ENCODE measurements around the gene ACACB.

ACACB gene

GRCh38 chr12:109290061-109290460 is 173.7 kb downstream of the ACACB start:
- H3K9me3 ChIP-seq (ENCODE audit: control insufficient read depth, insufficient read depth, low read length) = no peaks in the 10 kb centered on the region
- no peaks in the 10 kb centered on the region; the same call in 1 of the 2 replicates for H3K4me1 ChIP-seq (ENCODE audit: insufficient read depth, low read length)
- H3K9ac ChIP-seq (ENCODE audit: low read depth, low read length) = no peak overlapping the region
- no peaks in the 10 kb centered on the region for H3K36me3 ChIP-seq (ENCODE audit: insufficient read depth, low read length)

- Histone ChIP-seq H3K9me3 (ENCODE audit: control insufficient read depth, insufficient read depth, low read length) (no peaks in the 10 kb centered on the region), H3K4me1 (ENCODE audit: insufficient read depth, low read length) (no peaks in the 10 kb centered on the region; the same call in 1 of the 2 replicates), H3K9ac (ENCODE audit: low read depth, low read length) (peak overlapping the region; percentile 9; the same call in 1 of the 2 replicates), H3K36me3 (ENCODE audit: insufficient read depth, low read length) (no peaks in the 10 kb centered on the region)
Measured at GRCh38 chr12:109291117-109291516, 174.7 kb downstream of the ACACB start.

- no peaks in the 10 kb centered on the region; the same call in 1 of the 2 replicates for H3K4me1 ChIP-seq (ENCODE audit: insufficient read depth, low read length)
- no peaks in the 10 kb centered on the region for H3K36me3 ChIP-seq (ENCODE audit: insufficient read depth, low read length)
- no peaks in the 10 kb centered on the region for H3K9me3 ChIP-seq (ENCODE audit: control insufficient read depth, insufficient read depth, low read length)
- H3K9ac ChIP-seq (ENCODE audit: low read depth, low read length) = peak overlapping the region; percentile 9; the same call in 1 of the 2 replicates
Measured at GRCh38 chr12:109291521-109292341, 175.3 kb downstream of the ACACB start.

GRCh38 chr12:109292342-109292711 is 175.9 kb downstream of the ACACB start:
- no peaks in the 10 kb centered on the region for H3K36me3 ChIP-seq (ENCODE audit: insufficient read depth, low read length)
- no peaks in the 10 kb centered on the region; the same call in 1 of the 2 replicates for H3K4me1 ChIP-seq (ENCODE audit: insufficient read depth, low read length)
- H3K9me3 ChIP-seq (ENCODE audit: control insufficient read depth, insufficient read depth, low read length) = no peaks in the 10 kb centered on the region
- H3K9ac ChIP-seq (ENCODE audit: low read depth, low read length) = no peak overlapping the region

- Histone ChIP-seq H3K9ac (ENCODE audit: low read depth, low read length) (no peak overlapping the region), H3K36me3 (ENCODE audit: insufficient read depth, low read length) (no peaks in the 10 kb centered on the region), H3K4me1 (ENCODE audit: insufficient read depth, low read length) (no peaks in the 10 kb centered on the region; the same call in 1 of the 2 replicates), H3K9me3 (ENCODE audit: control insufficient read depth, insufficient read depth, low read length) (no peaks in the 10 kb centered on the region)
Measured at GRCh38 chr12:109293106-109293505, 176.7 kb downstream of the ACACB start.

- Histone ChIP-seq H3K9me3 (ENCODE audit: control insufficient read depth, insufficient read depth, low read length) (no peaks in the 10 kb centered on the region), H3K36me3 (ENCODE audit: insufficient read depth, low read length) (no peaks in the 10 kb centered on the region), H3K9ac (ENCODE audit: low read depth, low read length) (no peak overlapping the region), H3K4me1 (ENCODE audit: insufficient read depth, low read length) (no peaks in the 10 kb centered on the region; the same call in 1 of the 2 replicates)
Measured at GRCh38 chr12:109294286-109294796, 178.0 kb downstream of the ACACB start.

GRCh38 chr12:109295764-109296425 is 179.5 kb downstream of the ACACB start:
- Histone ChIP-seq H3K9ac (ENCODE audit: low read depth, low read length) (no peak overlapping the region), H3K4me1 (ENCODE audit: insufficient read depth, low read length) (no peaks in the 10 kb centered on the region; the same call in 1 of the 2 replicates), H3K9me3 (ENCODE audit: control insufficient read depth, insufficient read depth, low read length) (no peaks in the 10 kb centered on the region), H3K36me3 (ENCODE audit: insufficient read depth, low read length) (no peaks in the 10 kb centered on the region)

- H3K36me3 ChIP-seq (ENCODE audit: insufficient read depth, low read length) = no peaks in the 10 kb centered on the region
- no peaks in the 10 kb centered on the region for H3K9me3 ChIP-seq (ENCODE audit: control insufficient read depth, insufficient read depth, low read length)
- no peaks in the 10 kb centered on the region; the same call in 1 of the 2 replicates for H3K4me1 ChIP-seq (ENCODE audit: insufficient read depth, low read length)
- H3K9ac ChIP-seq (ENCODE audit: low read depth, low read length) = no peak overlapping the region
Measured at GRCh38 chr12:109296431-109296830, 180.0 kb downstream of the ACACB start.

GRCh38 chr12:109299849-109300248 is 183.5 kb downstream of the ACACB start:
- no peaks in the 10 kb centered on the region for H3K36me3 ChIP-seq (ENCODE audit: insufficient read depth, low read length)
- H3K9me3 ChIP-seq (ENCODE audit: control insufficient read depth, insufficient read depth, low read length) = no peaks in the 10 kb centered on the region
- no peak overlapping the region for H3K9ac ChIP-seq (ENCODE audit: low read depth, low read length)

GRCh38 chr12:109301643-109302168 is 185.3 kb downstream of the ACACB start:
- peaks cover 5% of the 10 kb centered on the region; the same call in 1 of the 2 replicates for H3K4me1 ChIP-seq (ENCODE audit: insufficient read depth, low read length)

More at GRCh38 chr12:109299849-109300248, 183.5 kb downstream of the ACACB start:
- H3K4me1 ChIP-seq (ENCODE audit: insufficient read depth, low read length) = peaks cover 5% of the 10 kb centered on the region; the same call in 1 of the 2 replicates

GRCh38 chr12:109302358-109302757 is 186.0 kb downstream of the ACACB start:
- H3K4me1 ChIP-seq (ENCODE audit: insufficient read depth, low read length) = peaks cover 5% of the 10 kb centered on the region; the same call in 1 of the 2 replicates
- H3K9ac ChIP-seq (ENCODE audit: low read depth, low read length) = no peak overlapping the region
- H3K9me3 ChIP-seq (ENCODE audit: control insufficient read depth, insufficient read depth, low read length) = no peaks in the 10 kb centered on the region
- H3K36me3 ChIP-seq (ENCODE audit: insufficient read depth, low read length) = no peaks in the 10 kb centered on the region

More at GRCh38 chr12:109301643-109302168, 185.3 kb downstream of the ACACB start:
- Histone ChIP-seq H3K36me3 (ENCODE audit: insufficient read depth, low read length) (no peaks in the 10 kb centered on the region), H3K9ac (ENCODE audit: low read depth, low read length) (no peak overlapping the region), H3K9me3 (ENCODE audit: control insufficient read depth, insufficient read depth, low read length) (no peaks in the 10 kb centered on the region)

- H3K9me3 ChIP-seq (ENCODE audit: control insufficient read depth, insufficient read depth, low read length) = no peaks in the 10 kb centered on the region
- H3K4me1 ChIP-seq (ENCODE audit: insufficient read depth, low read length) = peaks cover 5% of the 10 kb centered on the region; the same call in 1 of the 2 replicates
- H3K36me3 ChIP-seq (ENCODE audit: insufficient read depth, low read length) = no peaks in the 10 kb centered on the region
- no peak overlapping the region for H3K9ac ChIP-seq (ENCODE audit: low read depth, low read length)
Measured at GRCh38 chr12:109302770-109303169, 186.4 kb downstream of the ACACB start.

- Histone ChIP-seq H3K36me3 (ENCODE audit: insufficient read depth, low read length) (no peaks in the 10 kb centered on the region), H3K4me1 (ENCODE audit: insufficient read depth, low read length) (peaks cover 5% of the 10 kb centered on the region; the same call in 1 of the 2 replicates), H3K9ac (ENCODE audit: low read depth, low read length) (no peak overlapping the region), H3K9me3 (ENCODE audit: control insufficient read depth, insufficient read depth, low read length) (no peaks in the 10 kb centered on the region)
Measured at GRCh38 chr12:109304485-109304884, 188.1 kb downstream of the ACACB start.

GRCh38 chr12:109305547-109305946 is 189.2 kb downstream of the ACACB start:
- Histone ChIP-seq H3K36me3 (ENCODE audit: insufficient read depth, low read length) (no peaks in the 10 kb centered on the region), H3K4me1 (ENCODE audit: insufficient read depth, low read length) (peaks cover 5% of the 10 kb centered on the region; the same call in 1 of the 2 replicates), H3K9ac (ENCODE audit: low read depth, low read length) (no peak overlapping the region), H3K9me3 (ENCODE audit: control insufficient read depth, insufficient read depth, low read length) (no peaks in the 10 kb centered on the region)

Data from ES-I3 (cell line).